HepG2 (cell line): ENCODE results near the gene MYPN.

ENCODE experiments used
- EZH2 ChIP-seq: conservative IDR thresholded peaks from 2 replicates; pipeline ENCODE4 v1.6.1; 2012; ENCODE audit warnings: mild to moderate bottlenecking, low read depth, low read length, moderate library complexity
- FOXA1 ChIP-seq, 2 experiments: fragments of 450-650 bp in 1 of 2; sonication (generic) in 1 of 2; formaldehyde crosslinking in 1 of 2; IDR thresholded peaks; 2 replicates each; pipeline versions ENCODE4 v1.4.0 to v1.6.1; 2016 to 2020; ENCODE audit warnings: missing genetic modification reagents in 1 of 2
- JUND ChIP-seq: sonication (generic); formaldehyde crosslinking; IDR thresholded peaks from 2 replicates; pipeline ENCODE4 v1.8.0; 2022; ENCODE audit warnings: mild to moderate bottlenecking, missing genetic modification reagents
- POLR2A ChIP-seq, 2 experiments: IDR thresholded peaks; 2 replicates each; pipeline ENCODE4 v1.6.1; 2011; ENCODE audit warnings: low read depth in 2 of 2, low read length in 2 of 2, mild to moderate bottlenecking in 1 of 2, moderate library complexity in 1 of 2; ENCODE audit not compliant: insufficient read depth in 1 of 2
- RAD21 ChIP-seq: fragments of 450-650 bp; formaldehyde crosslinking; IDR thresholded peaks from 2 replicates; pipeline ENCODE4 v1.5.0; 2020; ENCODE audit warnings: mild to moderate bottlenecking
- ZNF24 ChIP-seq: fragments of 450-650 bp; IDR thresholded peaks from 2 replicates; pipeline ENCODE4 v1.6.1; 2017; ENCODE audit warnings: antibody characterized with exemption, mild to moderate bottlenecking
- ZNF30 ChIP-seq: sonication (generic); formaldehyde crosslinking; IDR thresholded peaks from 2 replicates; pipeline ENCODE4 v1.5.0; 2020; ENCODE audit warnings: mild to moderate bottlenecking, missing genetic modification reagents
- TF ChIP-seq, protein P1 (sequence below): sonication (generic); formaldehyde crosslinking; IDR thresholded peaks from 2 replicates; pipeline ENCODE4 v1.4.0; 2020; ENCODE audit warnings: mild to moderate bottlenecking, missing genetic modification reagents
- TF ChIP-seq, protein P2 (sequence below): conservative IDR thresholded peaks from 2 replicates; pipeline ENCODE4 v1.6.1; 2018; ENCODE audit warnings: missing genetic modification reagents

DNA sequence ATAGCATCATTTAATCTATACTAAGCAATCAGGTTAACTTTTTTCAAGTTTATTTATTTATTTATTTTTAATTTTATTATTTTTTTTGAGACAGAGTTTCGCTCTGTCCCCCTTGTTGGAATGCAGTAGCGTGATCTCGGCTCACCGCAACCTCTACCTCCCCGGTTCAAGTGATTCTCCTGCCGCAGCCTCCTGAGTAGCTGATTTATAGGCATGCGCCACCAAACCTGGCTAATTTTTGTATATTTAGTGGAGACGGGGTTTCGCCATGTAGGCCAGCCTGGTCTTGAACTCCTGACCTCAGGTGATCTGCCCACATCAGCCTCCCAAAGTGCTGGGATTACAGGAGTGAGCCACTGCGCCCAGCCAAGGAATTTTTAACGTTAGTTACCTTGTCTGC lies 635 bp upstream of the MYPN start:
- TF ChIP-seq, protein P1, sequence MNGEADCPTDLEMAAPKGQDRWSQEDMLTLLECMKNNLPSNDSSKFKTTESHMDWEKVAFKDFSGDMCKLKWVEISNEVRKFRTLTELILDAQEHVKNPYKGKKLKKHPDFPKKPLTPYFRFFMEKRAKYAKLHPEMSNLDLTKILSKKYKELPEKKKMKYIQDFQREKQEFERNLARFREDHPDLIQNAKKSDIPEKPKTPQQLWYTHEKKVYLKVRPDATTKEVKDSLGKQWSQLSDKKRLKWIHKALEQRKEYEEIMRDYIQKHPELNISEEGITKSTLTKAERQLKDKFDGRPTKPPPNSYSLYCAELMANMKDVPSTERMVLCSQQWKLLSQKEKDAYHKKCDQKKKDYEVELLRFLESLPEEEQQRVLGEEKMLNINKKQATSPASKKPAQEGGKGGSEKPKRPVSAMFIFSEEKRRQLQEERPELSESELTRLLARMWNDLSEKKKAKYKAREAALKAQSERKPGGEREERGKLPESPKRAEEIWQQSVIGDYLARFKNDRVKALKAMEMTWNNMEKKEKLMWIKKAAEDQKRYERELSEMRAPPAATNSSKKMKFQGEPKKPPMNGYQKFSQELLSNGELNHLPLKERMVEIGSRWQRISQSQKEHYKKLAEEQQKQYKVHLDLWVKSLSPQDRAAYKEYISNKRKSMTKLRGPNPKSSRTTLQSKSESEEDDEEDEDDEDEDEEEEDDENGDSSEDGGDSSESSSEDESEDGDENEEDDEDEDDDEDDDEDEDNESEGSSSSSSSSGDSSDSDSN (CRISPR knock-in tag) = no peak
- no peak for TF ChIP-seq EZH2
- no peak for TF ChIP-seq RAD21
- no peak for TF ChIP-seq ZNF24
- TF ChIP-seq POLR2A (IDR thresholded peaks at IDR 0.05; ENCODE audit: insufficient read depth in 1 of 2, low read depth in 2 of 2, low read length in 2 of 2) = no peak
- TF ChIP-seq ZNF30 (CRISPR knock-in tag) = no peak
- no peak for TF ChIP-seq FOXA1 (IDR thresholded peaks at IDR 0.05)
- TF ChIP-seq FOXA1 (CRISPR knock-in tag; IDR thresholded peaks at IDR 0.05) = no peak
- TF ChIP-seq, protein P2, sequence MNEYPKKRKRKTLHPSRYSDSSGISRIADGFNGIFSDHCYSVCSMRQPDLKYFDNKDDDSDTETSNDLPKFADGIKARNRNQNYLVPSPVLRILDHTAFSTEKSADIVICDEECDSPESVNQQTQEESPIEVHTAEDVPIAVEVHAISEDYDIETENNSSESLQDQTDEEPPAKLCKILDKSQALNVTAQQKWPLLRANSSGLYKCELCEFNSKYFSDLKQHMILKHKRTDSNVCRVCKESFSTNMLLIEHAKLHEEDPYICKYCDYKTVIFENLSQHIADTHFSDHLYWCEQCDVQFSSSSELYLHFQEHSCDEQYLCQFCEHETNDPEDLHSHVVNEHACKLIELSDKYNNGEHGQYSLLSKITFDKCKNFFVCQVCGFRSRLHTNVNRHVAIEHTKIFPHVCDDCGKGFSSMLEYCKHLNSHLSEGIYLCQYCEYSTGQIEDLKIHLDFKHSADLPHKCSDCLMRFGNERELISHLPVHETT (CRISPR knock-in tag) = no peak
- no peak for TF ChIP-seq JUND (CRISPR knock-in tag)
